Measurements from ENCODE around the gene KIF4A.
"Not testable (repeated sequence)": the region's sequence is repeated elsewhere in the genome, so short reads cannot be mapped to it uniquely, and the experiment has no call there.

KIF4A gene

DNA sequence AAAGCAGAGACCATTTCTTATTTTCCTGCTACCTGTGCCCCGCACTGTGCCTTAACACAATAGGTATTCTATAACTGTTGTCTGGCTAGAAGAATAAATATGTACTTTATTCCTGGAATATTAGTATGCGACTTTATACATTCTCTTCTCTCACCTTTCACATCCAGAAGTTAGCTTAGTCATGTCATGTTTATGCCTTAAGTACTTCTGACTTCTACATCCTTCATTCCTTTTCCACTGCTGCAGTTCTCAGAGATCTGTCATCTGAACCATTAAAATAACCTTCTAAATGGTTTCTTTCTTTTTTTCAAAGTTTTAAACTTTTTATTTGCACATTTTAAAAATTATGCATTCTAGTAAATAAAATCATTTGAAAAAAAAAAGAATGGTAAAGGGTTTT is 34.4 kb downstream of the KIF4A start:
- DNase-seq (ENCODE audit: low read depth): no peak
- no peak for TF ChIP-seq CTCF (conservative IDR thresholded peaks at IDR 0.05; ENCODE audit: control insufficient read depth, insufficient read depth, low read depth, low read length)
- H3K4me3 ChIP-seq (ENCODE audit: control insufficient read depth, low read depth, low read length): no peak overlapping the region

GRCh38 chrX:70331161-70331560 is 41.3 kb downstream of the KIF4A start:
- no peak for TF ChIP-seq CTCF (conservative IDR thresholded peaks at IDR 0.05; ENCODE audit: control insufficient read depth, insufficient read depth, low read depth, low read length)

DNA sequence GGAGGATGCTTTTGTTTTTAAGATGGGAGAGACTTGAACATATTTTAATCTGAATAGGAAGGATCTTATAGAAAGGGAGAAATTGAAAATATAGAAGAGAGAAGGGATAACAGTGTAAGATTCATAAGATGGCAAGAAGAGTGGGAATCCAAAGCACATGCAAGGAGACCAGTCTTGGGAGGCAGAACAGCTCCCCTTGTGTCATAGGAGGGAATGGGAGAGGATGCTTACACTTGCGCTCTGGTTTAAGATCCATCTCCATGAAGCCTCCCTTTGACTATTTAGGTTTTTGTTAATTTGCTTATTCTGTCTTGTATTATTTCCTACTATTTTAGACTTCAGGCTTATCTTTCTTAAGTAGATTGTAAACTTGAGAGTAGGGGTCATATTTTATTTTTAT is 42.7 kb downstream of the KIF4A start:
- TF ChIP-seq CTCF (conservative IDR thresholded peaks at IDR 0.05; ENCODE audit: control insufficient read depth, insufficient read depth, low read depth, low read length): peak; percentile 6
- no peak for DNase-seq (ENCODE audit: low read depth)
- H3K4me3 ChIP-seq (ENCODE audit: control insufficient read depth, low read depth, low read length): no peak overlapping the region

More at GRCh38 chrX:70331161-70331560, 41.3 kb downstream of the KIF4A start:
- peak; percentile 29 for DNase-seq (ENCODE audit: low read depth)
- H3K4me3 ChIP-seq (ENCODE audit: control insufficient read depth, low read depth, low read length): no peak overlapping the region

- no peak overlapping the region for H3K4me3 ChIP-seq (ENCODE audit: control insufficient read depth, low read depth, low read length)
- no peak for TF ChIP-seq CTCF (conservative IDR thresholded peaks at IDR 0.05; ENCODE audit: control insufficient read depth, insufficient read depth, low read depth, low read length)
- DNase-seq (ENCODE audit: low read depth): no peak
Observed at GRCh38 chrX:70336767-70337166, 46.9 kb downstream of the KIF4A start.

GRCh38 chrX:70338290-70338689 is 48.4 kb downstream of the KIF4A start:
- no peak overlapping the region for H3K4me3 ChIP-seq (ENCODE audit: control insufficient read depth, low read depth, low read length)
- no peak for DNase-seq (ENCODE audit: low read depth)
- TF ChIP-seq CTCF (conservative IDR thresholded peaks at IDR 0.05; ENCODE audit: control insufficient read depth, insufficient read depth, low read depth, low read length): no peak

GRCh38 chrX:70343435-70343834 is 53.5 kb downstream of the KIF4A start:
- DNase-seq (ENCODE audit: low read depth): no peak
- H3K4me3 ChIP-seq (ENCODE audit: control insufficient read depth, low read depth, low read length): no peak overlapping the region
- TF ChIP-seq CTCF (conservative IDR thresholded peaks at IDR 0.05; ENCODE audit: control insufficient read depth, insufficient read depth, low read depth, low read length): no peak

DNA sequence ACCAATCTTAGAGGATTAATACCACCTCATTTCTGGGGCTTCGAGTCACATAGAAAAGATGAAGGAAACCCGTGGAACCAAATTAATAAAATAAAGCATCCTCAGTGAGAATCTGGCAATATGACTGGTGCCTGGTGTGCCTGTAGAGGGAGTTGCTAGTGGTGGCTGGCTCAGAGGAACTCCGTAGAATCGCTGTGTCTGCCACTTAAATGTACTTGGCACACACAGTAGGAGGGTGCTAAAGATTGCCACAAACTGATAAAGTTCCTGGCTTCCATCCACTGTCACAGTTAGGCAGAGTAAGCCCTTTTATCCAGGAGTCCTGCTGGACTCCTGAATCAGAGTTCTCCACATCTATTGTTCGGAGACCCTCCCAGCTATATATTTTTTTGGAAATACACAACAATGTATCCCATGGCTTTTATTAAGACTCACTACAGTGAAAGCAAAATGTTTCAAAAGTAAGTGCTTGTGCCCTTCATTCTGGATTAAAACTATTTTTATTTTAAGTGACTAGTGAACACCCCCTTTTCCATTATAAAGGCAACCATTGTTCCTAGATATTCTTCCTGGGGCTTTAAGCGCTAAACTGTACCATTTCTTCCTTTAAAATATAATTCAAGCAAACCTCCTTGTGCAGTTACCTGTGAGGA is 56.6 kb downstream of the KIF4A start:
- no peak overlapping the region for H3K4me3 ChIP-seq (ENCODE audit: control insufficient read depth, low read depth, low read length)
- no peak for TF ChIP-seq CTCF (conservative IDR thresholded peaks at IDR 0.05; ENCODE audit: control insufficient read depth, insufficient read depth, low read depth, low read length)
- DNase-seq (ENCODE audit: low read depth): no peak

GRCh38 chrX:70348825-70349224 is 58.9 kb downstream of the KIF4A start:
- H3K4me3 ChIP-seq (ENCODE audit: control insufficient read depth, low read depth, low read length); DNase-seq (ENCODE audit: low read depth): not testable (repeated sequence)

DNA sequence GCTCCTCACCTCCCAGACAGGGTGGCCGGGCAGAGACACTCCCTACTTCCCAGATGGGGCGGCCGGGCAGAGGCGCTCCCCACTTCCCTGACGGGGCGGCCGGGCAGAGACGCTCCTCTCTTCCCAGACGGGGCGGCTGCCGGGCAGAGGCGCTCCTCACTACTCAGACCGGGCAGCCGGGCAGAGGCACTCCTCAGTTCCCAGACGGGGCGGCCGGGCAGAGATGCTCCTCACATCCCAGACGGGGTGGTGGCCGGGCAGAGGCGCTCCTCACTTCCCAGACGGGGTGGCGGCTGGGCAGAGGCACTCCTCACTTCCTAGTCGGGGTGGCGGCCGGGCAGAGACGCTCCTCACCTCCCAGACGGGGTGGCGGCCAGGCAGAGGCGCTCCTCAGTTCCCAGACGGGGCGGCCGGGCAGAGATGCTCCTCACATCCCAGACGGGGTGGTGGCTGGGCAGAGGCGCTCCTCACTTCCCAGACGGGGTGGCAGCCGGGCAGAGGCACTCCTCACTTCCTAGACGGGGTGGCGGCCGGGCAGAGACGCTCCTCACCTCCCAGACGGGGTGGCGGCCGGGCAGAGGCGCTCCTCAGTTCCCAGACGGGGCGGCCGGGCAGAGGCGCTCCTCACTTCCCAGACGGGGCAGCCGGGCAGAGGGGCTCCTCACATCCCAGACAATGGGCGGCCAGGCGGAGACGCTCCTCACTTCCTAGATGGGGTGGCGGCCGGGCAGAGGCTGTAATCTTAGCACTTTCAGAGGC is 59.6 kb downstream of the KIF4A start:
- not testable (repeated sequence) for DNase-seq (ENCODE audit: low read depth); H3K4me3 ChIP-seq (ENCODE audit: control insufficient read depth, low read depth, low read length)

All from fibroblast of mammary gland (primary cell).